Chondrocyte (in vitro differentiated cells): ENCODE results near the gene NEGR1. TPM values are rescaled to one million over a fixed set of nuclear protein-coding genes. Genes with fewer than 3 reads are reported as not detected.

ENCODE experiments used
- DNase-seq: peaks from one replicate; pipeline ENCODE4 v3.0.0; 2021; ENCODE audit warnings: mixed read lengths, low spot score
- H3K27ac Mint-ChIP-seq: one replicate; pipeline ENCODE4 v1.8.0; 2021; ENCODE audit warnings: mild to moderate bottlenecking, moderate library complexity, mixed read lengths; ENCODE audit not compliant: unreplicated experiment
- H3K27me3 Mint-ChIP-seq: 2 replicates; pipeline ENCODE4 v1.8.0; 2021; ENCODE audit warnings: low read depth, mixed read lengths
- H3K36me3 Mint-ChIP-seq: 2 replicates; pipeline ENCODE4 v1.8.0; 2021; ENCODE audit warnings: low read depth, mixed read lengths
- H3K4me1 Mint-ChIP-seq: 2 replicates; pipeline ENCODE4 v1.8.0; 2021; ENCODE audit warnings: low read depth, mild to moderate bottlenecking, mixed read lengths
- H3K4me3 Mint-ChIP-seq: one replicate; pipeline ENCODE4 v1.8.0; 2021; ENCODE audit warnings: mild to moderate bottlenecking, moderate library complexity, mixed read lengths; ENCODE audit not compliant: unreplicated experiment
- H3K9me3 Mint-ChIP-seq: 2 replicates; pipeline ENCODE4 v1.8.0; 2021; ENCODE audit warnings: low read depth, mixed read lengths
- CTCF ChIP-seq: fragments of 200-600 bp; sonication (generic); IDR thresholded peaks from 2 replicates; pipeline ENCODE4 v1.5.0; 2021; ENCODE audit warnings: antibody characterized with exemption, mild to moderate bottlenecking, moderate library complexity
- total RNA-seq: library from RNA; stranded (reverse); gene quantifications from 3 replicates; pipeline ENCODE4 v1.2.1, GENCODE V29; 2021

Gene NEGR1
- total RNA-seq, 1 donor from 2014 or later: 7.7 TPM

GRCh38 chr1:71641903-71642302 lies 640.4 kb downstream of the NEGR1 start:
- no peak for DNase-seq
- Mint-ChIP-seq H3K9me3 (peaks cover 2% of the 10 kb centered on the region), H3K27me3 (no peaks in the 10 kb centered on the region), H3K36me3 (no peaks in the 10 kb centered on the region), H3K4me1 (peaks cover 9% of the 10 kb centered on the region), H3K27ac (no peak overlapping the region), H3K4me3 (no peak overlapping the region)
- TF ChIP-seq CTCF: no peak

- TF ChIP-seq CTCF: no peak
- no peak overlapping the region for H3K4me3 Mint-ChIP-seq
These were observed 641.3 kb downstream of the NEGR1 start for GRCh38 chr1:71640998-71641397.

GRCh38 chr1:71640116-71640515 lies 642.2 kb downstream of the NEGR1 start:
- H3K4me1 Mint-ChIP-seq: peaks cover 9% of the 10 kb centered on the region
- no peaks in the 10 kb centered on the region for H3K27me3 Mint-ChIP-seq
- H3K36me3 Mint-ChIP-seq: no peaks in the 10 kb centered on the region
- H3K4me3 Mint-ChIP-seq: no peak overlapping the region
- H3K27ac Mint-ChIP-seq: no peak overlapping the region
- DNase-seq: no peak
- peaks cover 9% of the 10 kb centered on the region for H3K9me3 Mint-ChIP-seq
- TF ChIP-seq CTCF: no peak

More at GRCh38 chr1:71640998-71641397, 641.3 kb downstream of the NEGR1 start:
- no peak overlapping the region for H3K27ac Mint-ChIP-seq
- no peak for DNase-seq
- H3K9me3 Mint-ChIP-seq: peaks cover 2% of the 10 kb centered on the region
- H3K27me3 Mint-ChIP-seq: no peaks in the 10 kb centered on the region
- H3K4me1 Mint-ChIP-seq: peaks cover 9% of the 10 kb centered on the region
- no peaks in the 10 kb centered on the region for H3K36me3 Mint-ChIP-seq

GRCh38 chr1:71638081-71638766 lies 644.1 kb downstream of the NEGR1 start:
- no peak for DNase-seq
- Mint-ChIP-seq H3K4me3 (no peak overlapping the region), H3K27me3 (no peaks in the 10 kb centered on the region), H3K36me3 (no peaks in the 10 kb centered on the region), H3K27ac (no peak overlapping the region), H3K9me3 (peaks cover 13% of the 10 kb centered on the region), H3K4me1 (peaks cover 9% of the 10 kb centered on the region)
- no peak for TF ChIP-seq CTCF

GRCh38 chr1:71635568-71635967 lies 646.8 kb downstream of the NEGR1 start:
- H3K4me1 Mint-ChIP-seq: peaks cover 9% of the 10 kb centered on the region
- no peaks in the 10 kb centered on the region for H3K27me3 Mint-ChIP-seq
- H3K27ac Mint-ChIP-seq: no peak overlapping the region
- no peak for TF ChIP-seq CTCF
- peaks cover 13% of the 10 kb centered on the region for H3K9me3 Mint-ChIP-seq
- H3K36me3 Mint-ChIP-seq: no peaks in the 10 kb centered on the region
- no peak for DNase-seq
- no peak overlapping the region for H3K4me3 Mint-ChIP-seq
